DOHH2 (cell line): ENCODE results near the gene CCR2.

Experiments used
- H3F3A ChIP-seq: fragments of 200-600 bp; sonication (generic), shearing (Covaris generic); 2 replicates; pipeline ENCODE4 v1.6.0; 2016; ENCODE audit warnings: antibody characterized with exemption, mild to moderate bottlenecking; ENCODE audit not compliant: control insufficient read depth, insufficient read depth
- H3K27ac ChIP-seq: fragments of 200-600 bp; sonication (generic); 2 replicates; pipeline ENCODE4 v1.5.1; 2014; ENCODE audit warnings: low read depth, mild to moderate bottlenecking, low read length, moderate library complexity
- H3K27me3 ChIP-seq: fragments of 200-600 bp; sonication (generic); 2 replicates; pipeline ENCODE4 v1.6.1; 2014; ENCODE audit warnings: mild to moderate bottlenecking, low read length, mixed read lengths; ENCODE audit not compliant: control insufficient read depth
- H3K36me3 ChIP-seq: fragments of 200-600 bp; sonication (generic); 2 replicates; pipeline ENCODE4 v1.6.1; 2014; ENCODE audit warnings: mild to moderate bottlenecking, low read length, moderate library complexity, mixed read lengths; ENCODE audit not compliant: control insufficient read depth
- H3K4me1 ChIP-seq: fragments of 200-600 bp; sonication (generic); 2 replicates; pipeline ENCODE4 v1.6.1; 2014; ENCODE audit warnings: mild to moderate bottlenecking, low read length, mixed read lengths; ENCODE audit not compliant: control insufficient read depth
- H3K4me2 ChIP-seq: fragments of 200-600 bp; sonication (generic); 2 replicates; pipeline ENCODE4 v1.6.0; 2014; ENCODE audit warnings: mild to moderate bottlenecking, low read length, moderate library complexity
- H3K4me3 ChIP-seq: fragments of 200-600 bp; sonication (generic); 2 replicates; pipeline ENCODE4 v1.5.1; 2014; ENCODE audit warnings: mild to moderate bottlenecking, low read length, mixed read lengths
- H3K79me2 ChIP-seq: fragments of 200-600 bp; sonication (generic); 2 replicates; pipeline ENCODE4 v1.6.1; 2014; ENCODE audit warnings: mild to moderate bottlenecking, low read length, mixed read lengths; ENCODE audit not compliant: control insufficient read depth
- H3K9me2 ChIP-seq: fragments of 200-600 bp; sonication (generic); replicated peaks from 2 replicates; pipeline ENCODE4 v1.6.1; 2014; ENCODE audit warnings: mild to moderate bottlenecking, low read length, mixed read lengths; ENCODE audit not compliant: control insufficient read depth
- H3K9me3 ChIP-seq: fragments of 200-600 bp; sonication (generic); 2 replicates; pipeline ENCODE4 v1.6.1; 2014; ENCODE audit warnings: antibody characterized with exemption, low read length, mixed read lengths; ENCODE audit not compliant: control insufficient read depth, insufficient read depth
- H4K20me1 ChIP-seq: fragments of 200-600 bp; sonication (generic); 2 replicates; pipeline ENCODE4 v1.6.0; 2014; ENCODE audit warnings: low read depth, mild to moderate bottlenecking, antibody characterized with exemption, low read length, moderate library complexity; ENCODE audit not compliant: control insufficient read depth, insufficient read depth
- EZH2phosphoT487 ChIP-seq: fragments of 200-600 bp; sonication (generic); IDR thresholded peaks from 2 replicates; pipeline ENCODE4 v1.6.1; 2017; ENCODE audit warnings: borderline replicate concordance, mild to moderate bottlenecking, antibody characterized with exemption, low read length, moderate library complexity, mixed read lengths
- TF ChIP-seq, protein P1 (sequence below): fragments of 200-600 bp; sonication (generic); IDR thresholded peaks from one replicate; pipeline ENCODE4 v1.5.1; 2014; ENCODE audit warnings: antibody characterized with exemption, mild to moderate bottlenecking, low read depth, low read length; ENCODE audit not compliant: poor library complexity, severe bottlenecking

The CCR2 gene

DNA sequence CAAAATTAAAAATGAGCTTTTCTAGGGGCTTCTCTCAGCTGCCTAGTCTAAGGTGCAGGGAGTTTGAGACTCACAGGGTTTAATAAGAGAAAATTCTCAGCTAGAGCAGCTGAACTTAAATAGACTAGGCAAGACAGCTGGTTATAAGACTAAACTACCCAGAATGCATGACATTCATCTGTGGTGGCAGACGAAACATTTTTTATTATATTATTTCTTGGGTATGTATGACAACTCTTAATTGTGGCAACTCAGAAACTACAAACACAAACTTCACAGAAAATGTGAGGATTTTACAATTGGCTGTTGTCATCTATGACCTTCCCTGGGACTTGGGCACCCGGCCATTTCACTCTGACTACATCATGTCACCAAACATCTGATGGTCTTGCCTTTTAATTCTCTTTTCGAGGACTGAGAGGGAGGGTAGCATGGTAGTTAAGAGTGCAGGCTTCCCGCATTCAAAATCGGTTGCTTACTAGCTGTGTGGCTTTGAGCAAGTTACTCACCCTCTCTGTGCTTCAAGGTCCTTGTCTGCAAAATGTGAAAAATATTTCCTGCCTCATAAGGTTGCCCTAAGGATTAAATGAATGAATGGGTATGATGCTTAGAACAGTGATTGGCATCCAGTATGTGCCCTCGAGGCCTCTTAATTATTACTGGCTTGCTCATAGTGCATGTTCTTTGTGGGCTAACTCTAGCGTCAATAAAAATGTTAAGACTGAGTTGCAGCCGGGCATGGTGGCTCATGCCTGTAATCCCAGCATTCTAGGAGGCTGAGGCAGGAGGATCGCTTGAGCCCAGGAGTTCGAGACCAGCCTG is 17.8 kb downstream of the CCR2 start:
- Histone ChIP-seq H3K36me3 (no peaks in the 10 kb centered on the region), H3K4me3 (no peak overlapping the region), H3F3A (no peaks in the 10 kb centered on the region), H3K27ac (no peak overlapping the region), H3K9me2 (no peaks in the 10 kb centered on the region), H3K9me3 (no peaks in the 10 kb centered on the region), H3K79me2 (no peaks in the 10 kb centered on the region), H3K4me1 (no peaks in the 10 kb centered on the region), H4K20me1 (no peaks in the 10 kb centered on the region), H3K27me3 (peaks cover 46% of the 10 kb centered on the region), H3K4me2 (no peak overlapping the region)
- no peak for TF ChIP-seq EZH2phosphoT487
- TF ChIP-seq, protein P1, sequence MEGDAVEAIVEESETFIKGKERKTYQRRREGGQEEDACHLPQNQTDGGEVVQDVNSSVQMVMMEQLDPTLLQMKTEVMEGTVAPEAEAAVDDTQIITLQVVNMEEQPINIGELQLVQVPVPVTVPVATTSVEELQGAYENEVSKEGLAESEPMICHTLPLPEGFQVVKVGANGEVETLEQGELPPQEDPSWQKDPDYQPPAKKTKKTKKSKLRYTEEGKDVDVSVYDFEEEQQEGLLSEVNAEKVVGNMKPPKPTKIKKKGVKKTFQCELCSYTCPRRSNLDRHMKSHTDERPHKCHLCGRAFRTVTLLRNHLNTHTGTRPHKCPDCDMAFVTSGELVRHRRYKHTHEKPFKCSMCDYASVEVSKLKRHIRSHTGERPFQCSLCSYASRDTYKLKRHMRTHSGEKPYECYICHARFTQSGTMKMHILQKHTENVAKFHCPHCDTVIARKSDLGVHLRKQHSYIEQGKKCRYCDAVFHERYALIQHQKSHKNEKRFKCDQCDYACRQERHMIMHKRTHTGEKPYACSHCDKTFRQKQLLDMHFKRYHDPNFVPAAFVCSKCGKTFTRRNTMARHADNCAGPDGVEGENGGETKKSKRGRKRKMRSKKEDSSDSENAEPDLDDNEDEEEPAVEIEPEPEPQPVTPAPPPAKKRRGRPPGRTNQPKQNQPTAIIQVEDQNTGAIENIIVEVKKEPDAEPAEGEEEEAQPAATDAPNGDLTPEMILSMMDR = no peak

DNA sequence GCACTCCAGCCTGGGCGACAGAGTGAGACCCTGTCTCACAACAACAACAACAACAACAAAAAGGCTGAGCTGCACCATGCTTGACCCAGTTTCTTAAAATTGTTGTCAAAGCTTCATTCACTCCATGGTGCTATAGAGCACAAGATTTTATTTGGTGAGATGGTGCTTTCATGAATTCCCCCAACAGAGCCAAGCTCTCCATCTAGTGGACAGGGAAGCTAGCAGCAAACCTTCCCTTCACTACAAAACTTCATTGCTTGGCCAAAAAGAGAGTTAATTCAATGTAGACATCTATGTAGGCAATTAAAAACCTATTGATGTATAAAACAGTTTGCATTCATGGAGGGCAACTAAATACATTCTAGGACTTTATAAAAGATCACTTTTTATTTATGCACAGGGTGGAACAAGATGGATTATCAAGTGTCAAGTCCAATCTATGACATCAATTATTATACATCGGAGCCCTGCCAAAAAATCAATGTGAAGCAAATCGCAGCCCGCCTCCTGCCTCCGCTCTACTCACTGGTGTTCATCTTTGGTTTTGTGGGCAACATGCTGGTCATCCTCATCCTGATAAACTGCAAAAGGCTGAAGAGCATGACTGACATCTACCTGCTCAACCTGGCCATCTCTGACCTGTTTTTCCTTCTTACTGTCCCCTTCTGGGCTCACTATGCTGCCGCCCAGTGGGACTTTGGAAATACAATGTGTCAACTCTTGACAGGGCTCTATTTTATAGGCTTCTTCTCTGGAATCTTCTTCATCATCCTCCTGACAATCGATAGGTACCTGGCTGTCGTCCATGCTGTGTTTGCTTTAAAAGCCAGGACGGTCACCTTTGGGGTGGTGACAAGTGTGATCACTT is 18.8 kb downstream of the CCR2 start:
- H3F3A ChIP-seq = no peaks in the 10 kb centered on the region
- no peaks in the 10 kb centered on the region for H4K20me1 ChIP-seq
- H3K4me3 ChIP-seq = no peak overlapping the region
- peaks cover 46% of the 10 kb centered on the region for H3K27me3 ChIP-seq
- no peak overlapping the region for H3K27ac ChIP-seq
- no peaks in the 10 kb centered on the region for H3K79me2 ChIP-seq
- no peaks in the 10 kb centered on the region for H3K4me1 ChIP-seq
- no peaks in the 10 kb centered on the region for H3K9me2 ChIP-seq
- H3K36me3 ChIP-seq = no peaks in the 10 kb centered on the region
- H3K9me3 ChIP-seq = no peaks in the 10 kb centered on the region
- TF ChIP-seq, protein P1 = peak; percentile 47
- no peak for TF ChIP-seq EZH2phosphoT487
- H3K4me2 ChIP-seq = no peak overlapping the region

DNA sequence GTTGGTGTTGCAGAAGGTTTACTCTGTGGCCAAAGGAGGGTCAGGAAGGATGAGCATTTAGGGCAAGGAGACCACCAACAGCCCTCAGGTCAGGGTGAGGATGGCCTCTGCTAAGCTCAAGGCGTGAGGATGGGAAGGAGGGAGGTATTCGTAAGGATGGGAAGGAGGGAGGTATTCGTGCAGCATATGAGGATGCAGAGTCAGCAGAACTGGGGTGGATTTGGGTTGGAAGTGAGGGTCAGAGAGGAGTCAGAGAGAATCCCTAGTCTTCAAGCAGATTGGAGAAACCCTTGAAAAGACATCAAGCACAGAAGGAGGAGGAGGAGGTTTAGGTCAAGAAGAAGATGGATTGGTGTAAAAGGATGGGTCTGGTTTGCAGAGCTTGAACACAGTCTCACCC is 20.8 kb downstream of the CCR2 start:
- Histone ChIP-seq H3K4me3 (no peak overlapping the region), H4K20me1 (no peaks in the 10 kb centered on the region), H3F3A (no peaks in the 10 kb centered on the region), H3K9me2 (no peaks in the 10 kb centered on the region), H3K9me3 (no peaks in the 10 kb centered on the region), H3K79me2 (no peaks in the 10 kb centered on the region), H3K27me3 (peaks cover 29% of the 10 kb centered on the region), H3K4me2 (no peak overlapping the region), H3K36me3 (no peaks in the 10 kb centered on the region), H3K27ac (no peak overlapping the region), H3K4me1 (no peaks in the 10 kb centered on the region)
- TF ChIP-seq EZH2phosphoT487 = no peak
- TF ChIP-seq, protein P1 = no peak
